Left hindlimb (tissue), 1 donor: ENCODE data around the gene IQCB1.
"Not testable (repeated sequence)": the region's sequence is repeated elsewhere in the genome, so short reads cannot be mapped to it uniquely, and the experiment has no call there.

ENCODE experiments used
- DNase-seq: peaks from one replicate; pipeline ENCODE4 v3.0.0-alpha.2; 2018

IQCB1 gene, protein sequence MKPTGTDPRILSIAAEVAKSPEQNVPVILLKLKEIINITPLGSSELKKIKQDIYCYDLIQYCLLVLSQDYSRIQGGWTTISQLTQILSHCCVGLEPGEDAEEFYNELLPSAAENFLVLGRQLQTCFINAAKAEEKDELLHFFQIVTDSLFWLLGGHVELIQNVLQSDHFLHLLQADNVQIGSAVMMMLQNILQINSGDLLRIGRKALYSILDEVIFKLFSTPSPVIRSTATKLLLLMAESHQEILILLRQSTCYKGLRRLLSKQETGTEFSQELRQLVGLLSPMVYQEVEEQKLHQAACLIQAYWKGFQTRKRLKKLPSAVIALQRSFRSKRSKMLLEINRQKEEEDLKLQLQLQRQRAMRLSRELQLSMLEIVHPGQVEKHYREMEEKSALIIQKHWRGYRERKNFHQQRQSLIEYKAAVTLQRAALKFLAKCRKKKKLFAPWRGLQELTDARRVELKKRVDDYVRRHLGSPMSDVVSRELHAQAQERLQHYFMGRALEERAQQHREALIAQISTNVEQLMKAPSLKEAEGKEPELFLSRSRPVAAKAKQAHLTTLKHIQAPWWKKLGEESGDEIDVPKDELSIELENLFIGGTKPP

DNA sequence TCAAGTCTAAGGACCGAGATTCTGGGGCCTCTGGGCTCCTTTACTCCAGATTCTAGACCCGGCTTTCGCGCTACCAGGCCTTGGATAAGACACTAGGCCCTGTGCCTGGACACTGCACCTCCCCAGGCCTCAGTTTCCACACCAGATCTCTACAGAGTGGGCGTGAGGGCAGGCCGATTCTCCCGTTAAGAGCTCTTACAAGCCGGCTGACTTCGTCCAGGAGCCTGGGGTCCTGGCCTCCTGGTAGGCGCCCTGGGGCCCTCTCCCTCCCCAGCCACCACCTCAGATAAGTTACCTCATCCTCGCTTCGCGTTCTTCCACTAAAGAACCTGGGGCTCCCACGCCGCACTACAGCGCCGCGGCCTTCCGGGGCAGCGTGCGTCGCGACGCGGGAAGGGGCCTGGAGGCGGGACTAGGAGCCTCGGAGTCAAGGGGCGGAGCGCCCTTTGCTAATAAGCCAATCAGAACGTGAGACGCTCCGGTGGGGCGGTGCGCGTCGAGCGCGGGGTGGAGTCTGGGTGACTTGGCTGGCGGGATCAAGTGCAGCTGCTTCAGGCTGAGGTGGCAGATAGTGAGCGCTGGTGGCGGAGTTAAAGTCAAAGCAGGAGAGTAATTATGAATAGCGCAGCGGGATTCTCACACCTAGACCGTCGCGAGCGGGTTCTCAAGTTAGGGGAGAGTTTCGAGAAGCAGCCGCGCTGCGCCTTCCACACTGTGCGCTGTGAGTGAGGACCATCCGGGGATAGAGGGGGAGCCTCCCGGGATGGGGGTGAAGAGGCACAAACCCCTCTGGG, at the start of gene IQCB1, which contains the start of gene EAF2:
Gene IQCB1, minus strand, starts transcription at position 390 of the 794 bp plus-strand sequence. CDS start 6,100 bp downstream, outside the sequence.
Gene EAF2, plus strand, starts transcription at position 539 of the 794 bp plus-strand sequence. Its CDS starts 77 bp downstream, at position 616.
- DNase-seq, result peak; percentile 97

DNA sequence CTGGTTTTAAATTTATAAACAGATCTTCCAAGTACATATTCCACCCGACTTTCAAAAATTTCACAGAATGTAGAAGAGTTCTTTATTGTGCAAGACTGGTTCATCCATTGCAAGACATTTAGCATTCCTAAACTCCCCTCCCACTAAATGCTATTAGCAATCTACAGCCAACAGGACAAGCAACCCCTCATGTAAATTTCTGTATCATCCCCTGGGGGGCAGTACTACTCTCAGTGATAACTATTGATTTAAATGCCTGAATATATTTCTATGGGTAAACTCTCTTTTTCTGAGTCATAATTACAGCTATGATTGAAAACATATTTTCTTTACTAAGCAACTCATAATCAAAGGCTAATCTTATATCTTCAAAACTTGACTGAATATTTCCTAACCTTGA, 48.6 kb upstream of the IQCB1 start:
- no peak for DNase-seq

DNA sequence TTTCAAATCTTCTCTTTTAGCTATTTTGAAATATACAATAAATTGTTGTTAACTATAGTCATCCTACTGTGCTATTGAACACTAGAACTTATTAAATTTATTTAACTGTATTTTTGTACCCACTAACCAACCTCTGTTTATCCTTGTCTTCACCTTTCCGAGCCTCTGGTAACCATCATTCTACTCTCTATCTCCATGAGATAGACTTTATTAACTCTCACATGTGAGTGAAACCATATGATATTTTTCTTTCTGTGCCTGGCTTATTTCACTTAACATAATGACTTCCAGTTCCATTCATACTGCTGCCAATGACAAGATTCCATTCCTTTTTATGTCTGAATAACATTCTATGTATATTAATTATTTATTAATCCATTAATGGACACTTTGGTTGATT, 43.6 kb upstream of the IQCB1 start:
- no peak for DNase-seq

DNA sequence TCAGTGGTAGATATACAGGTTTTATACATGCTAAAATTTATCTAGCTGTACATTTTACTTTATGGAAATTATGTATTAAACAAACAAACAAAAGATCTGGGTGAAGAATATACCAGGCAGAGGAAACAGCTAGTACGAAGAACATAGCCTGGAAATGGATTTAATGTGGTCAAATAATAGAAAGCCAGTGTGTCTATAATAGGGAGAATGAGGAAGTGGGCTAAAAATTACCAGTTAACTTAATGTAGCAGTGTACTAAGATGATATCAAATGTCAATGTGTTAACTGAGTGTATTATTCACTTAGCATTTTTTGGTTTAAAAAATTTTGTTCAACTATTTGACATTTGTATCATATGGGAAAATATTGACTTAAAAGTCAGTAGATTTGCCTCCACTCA, 36.6 kb upstream of the IQCB1 start:
- DNase-seq, result no peak

DNA sequence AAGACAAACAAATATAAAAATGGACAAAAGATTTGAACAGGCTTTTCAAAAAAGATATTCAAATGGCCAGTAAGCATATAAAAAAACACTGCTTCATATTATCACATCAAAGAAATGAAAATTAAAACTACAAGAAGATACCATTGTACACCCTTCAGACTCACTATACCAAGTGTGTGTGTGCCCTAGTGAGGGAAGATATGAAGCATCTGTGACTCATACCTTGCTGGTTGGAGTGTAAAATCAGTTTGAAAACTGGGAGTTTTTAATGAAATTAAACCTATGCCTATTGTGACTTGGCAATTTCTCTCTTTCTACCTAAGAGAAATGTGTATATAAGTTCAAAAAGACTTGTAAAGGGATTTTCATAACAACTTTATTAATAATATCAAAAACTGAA, 35.9 kb upstream of the IQCB1 start:
- no peak for DNase-seq

DNA sequence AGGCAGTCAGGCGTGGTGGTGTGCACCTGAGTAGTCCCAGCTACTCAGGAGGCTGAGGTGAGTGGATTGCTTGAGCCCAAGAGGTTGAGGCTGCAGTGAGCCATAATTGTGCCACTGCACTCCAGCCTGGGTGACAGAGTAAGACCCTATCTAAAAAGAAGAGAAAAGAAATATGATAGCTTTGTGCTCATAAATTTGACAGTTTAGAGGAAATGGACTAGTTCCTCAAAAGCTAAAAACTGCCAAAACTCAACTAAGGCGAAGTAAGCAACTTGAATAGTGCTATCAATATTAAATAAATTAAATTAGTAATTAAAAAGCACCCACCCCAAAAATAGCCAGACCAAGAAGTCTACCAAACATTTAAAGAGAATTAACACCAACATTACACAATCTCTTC, 34.9 kb upstream of the IQCB1 start:
- no peak for DNase-seq

DNA sequence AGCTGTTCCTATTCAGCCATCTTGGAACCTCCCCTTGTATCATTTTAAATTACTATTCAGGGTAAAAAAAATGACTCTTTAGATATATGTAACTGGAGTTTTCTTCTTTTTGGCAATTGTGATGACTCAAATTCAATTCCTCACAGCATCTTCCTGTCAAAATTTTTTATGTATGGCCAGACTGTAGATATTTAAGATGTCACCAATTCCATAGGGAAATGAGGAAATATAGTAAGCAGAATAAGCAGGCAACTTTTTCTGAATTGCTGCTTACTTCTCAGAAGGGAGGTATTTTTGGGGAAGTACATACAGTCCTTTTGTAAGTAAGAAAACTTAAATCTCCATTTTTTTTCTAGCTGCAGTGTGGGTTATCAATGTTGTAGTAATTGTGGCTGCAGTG, 28.9 kb upstream of the IQCB1 start:
- DNase-seq, result no peak

DNA sequence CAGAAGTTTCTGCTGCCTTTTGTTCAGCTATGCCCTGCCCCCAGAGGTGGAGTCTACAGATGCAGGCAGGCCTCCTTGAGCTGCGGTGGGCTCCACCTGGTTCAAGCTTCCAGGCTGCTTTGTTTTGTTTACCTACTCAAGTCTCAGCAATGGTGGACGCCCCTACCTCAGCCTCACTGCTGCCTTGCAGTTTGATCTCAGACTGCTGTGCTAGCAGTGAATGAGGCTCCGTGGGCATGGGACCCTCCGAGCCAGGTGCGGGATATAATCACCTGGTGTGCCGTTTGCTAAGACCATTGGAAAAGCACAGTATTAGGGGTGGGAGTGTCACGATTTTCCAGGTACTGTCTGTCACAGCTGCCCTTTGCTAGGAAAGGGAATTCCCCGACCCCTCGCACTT, 28.4 kb upstream of the IQCB1 start:
- DNase-seq, result not testable (repeated sequence)

DNA sequence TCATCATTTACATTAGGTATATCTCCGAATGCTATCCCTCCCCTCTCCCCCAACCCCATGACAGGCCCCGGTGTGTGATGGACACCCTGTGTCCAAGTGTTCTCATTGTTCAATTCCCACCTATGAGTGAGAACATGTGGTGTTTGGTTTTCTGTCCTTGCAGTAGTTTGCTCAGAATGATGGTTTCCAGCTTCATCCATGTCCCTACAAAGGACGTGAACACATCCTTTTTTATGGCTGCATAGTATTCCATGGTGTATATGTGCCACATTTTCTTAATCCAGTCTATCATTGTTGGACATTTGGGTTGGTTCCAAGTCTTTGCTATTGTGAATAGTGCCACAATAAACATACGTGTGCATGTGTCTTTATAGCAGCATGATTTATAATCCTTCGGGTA, 22.9 kb upstream of the IQCB1 start:
- DNase-seq, result not testable (repeated sequence)

DNA sequence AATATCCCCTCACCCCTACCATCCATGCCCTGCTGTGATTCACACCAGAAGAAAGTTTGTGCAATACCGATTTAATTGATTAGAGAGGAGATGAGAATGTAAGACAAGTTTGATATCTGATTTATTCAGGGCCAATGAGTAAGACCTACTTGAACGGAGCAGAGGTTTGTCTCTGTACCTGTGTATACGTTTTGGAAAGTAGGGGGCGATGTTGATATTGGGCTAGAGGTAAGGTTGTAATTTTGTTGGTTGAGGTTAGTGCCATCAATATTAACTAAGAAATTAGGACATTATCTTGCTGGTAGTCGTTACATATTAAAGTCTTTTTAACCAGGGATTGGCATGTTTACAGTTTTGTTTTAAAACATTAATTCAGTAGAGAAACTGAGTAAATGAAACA, 20.7 kb upstream of the IQCB1 start:
- DNase-seq, result no peak

DNA sequence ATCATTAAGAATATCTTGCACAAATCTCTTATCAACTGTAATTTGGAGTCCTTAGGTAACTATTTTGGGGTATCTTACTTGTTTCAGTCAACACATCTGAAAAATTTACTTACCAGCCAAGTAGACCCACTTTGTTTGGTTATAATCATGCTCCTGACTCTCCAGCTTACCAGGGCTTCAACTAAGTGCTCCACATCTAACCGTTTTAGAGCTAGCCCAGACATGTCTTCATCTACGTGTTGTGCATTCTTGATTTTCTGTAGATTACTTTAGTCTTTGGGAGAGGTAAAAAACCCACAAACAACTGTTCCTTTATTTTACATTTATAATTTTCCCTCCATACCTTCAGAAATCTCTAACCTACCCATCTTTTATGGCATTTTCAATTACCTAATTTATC, 17.4 kb upstream of the IQCB1 start:
- no peak for DNase-seq

DNA sequence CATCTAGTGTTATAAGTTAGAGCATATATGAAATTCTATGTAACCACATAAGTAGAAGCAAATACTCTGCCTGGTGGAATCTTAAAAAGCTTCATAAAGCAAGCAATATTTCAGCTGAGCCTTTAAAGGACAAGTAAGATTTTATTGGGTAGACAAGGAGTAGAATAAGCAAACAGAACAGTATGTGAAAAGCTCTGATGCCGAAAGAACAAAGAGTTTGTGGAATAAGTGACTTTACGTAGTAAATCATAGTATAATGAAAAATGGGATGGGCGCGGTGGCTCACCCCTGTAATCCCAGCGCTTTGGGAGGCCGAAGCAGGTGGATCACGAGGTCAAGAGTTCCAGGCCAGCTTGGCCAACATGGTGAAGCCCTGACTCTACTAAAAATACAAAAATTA, 10.0 kb upstream of the IQCB1 start:
- no peak for DNase-seq

DNA sequence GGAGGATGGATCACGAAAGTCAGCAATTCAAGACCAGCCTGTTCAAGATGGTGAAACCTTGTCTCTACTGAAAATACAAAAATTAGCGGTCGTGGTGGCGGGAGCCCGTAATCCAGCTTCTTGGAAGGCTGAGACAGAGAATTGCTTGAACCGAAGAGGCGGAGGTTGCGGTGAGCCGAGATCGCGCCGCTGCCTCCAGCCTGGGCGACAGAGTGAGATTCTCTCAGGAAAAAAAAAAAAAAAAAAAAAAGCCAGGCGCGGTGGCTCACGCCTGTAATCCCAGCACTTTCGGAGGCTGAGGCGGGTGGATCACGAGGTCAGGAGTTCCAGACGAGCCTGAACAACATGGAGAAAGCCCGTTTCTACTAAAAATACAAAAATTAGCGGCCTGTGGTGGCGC, 5.1 kb upstream of the IQCB1 start:
- no peak for DNase-seq

DNA sequence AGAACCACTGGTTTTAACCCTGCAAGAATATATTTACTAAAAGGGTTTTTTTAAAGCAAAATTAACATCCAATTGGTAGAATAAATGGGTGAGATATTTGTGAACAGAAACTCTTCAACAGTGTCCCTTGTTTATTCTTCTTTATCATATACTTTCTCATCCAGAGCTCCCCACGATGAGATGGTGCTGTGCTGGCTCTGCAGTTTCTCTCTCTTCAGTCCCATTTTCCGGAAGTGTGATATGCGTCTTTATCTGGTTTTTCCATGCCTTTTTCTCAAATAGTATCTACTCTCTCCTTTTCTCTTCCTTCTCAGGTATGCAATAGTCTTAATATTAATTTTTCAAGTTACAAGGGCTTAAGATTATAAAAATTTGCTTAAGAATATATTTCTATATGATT, 1.6 kb upstream of the IQCB1 start:
- no peak for DNase-seq

DNA sequence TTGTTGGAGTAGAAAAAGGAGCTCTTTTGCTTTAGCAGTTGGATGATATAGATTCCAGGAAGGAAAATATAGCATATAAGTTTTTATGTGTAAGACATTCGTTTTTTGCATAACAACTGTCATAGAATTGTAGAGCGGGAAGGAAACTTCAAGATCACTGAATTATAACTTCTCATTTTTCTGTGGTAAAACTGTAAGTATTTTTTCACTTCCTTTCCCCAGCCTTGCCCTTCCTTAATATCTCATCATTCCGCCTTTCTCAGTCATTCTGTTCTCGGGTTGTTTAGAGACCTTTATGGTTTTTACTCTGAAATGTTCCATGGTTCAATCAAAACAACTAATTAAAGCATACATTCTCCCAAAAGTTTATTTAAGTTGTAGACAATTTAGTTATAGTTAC, 1.2 kb upstream of the IQCB1 start:
- DNase-seq, result no peak

DNA sequence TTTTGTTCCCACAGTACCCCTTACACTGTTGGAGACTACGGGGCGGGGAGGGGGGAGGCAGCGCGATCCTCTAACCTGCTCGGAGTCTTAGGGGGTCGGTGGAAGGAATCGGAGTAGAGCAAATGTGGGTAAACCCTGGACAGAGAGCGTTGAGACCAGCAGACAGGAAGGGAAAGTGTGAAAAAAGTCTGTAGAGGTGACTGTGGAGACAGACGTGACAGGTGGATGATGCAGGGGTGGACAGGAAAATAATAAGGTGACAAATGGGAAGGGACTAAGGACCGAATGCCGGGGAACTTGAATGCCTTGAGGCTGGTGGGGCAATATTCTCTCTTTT, 573 bp upstream of the IQCB1 start:
- DNase-seq, result no peak

DNA sequence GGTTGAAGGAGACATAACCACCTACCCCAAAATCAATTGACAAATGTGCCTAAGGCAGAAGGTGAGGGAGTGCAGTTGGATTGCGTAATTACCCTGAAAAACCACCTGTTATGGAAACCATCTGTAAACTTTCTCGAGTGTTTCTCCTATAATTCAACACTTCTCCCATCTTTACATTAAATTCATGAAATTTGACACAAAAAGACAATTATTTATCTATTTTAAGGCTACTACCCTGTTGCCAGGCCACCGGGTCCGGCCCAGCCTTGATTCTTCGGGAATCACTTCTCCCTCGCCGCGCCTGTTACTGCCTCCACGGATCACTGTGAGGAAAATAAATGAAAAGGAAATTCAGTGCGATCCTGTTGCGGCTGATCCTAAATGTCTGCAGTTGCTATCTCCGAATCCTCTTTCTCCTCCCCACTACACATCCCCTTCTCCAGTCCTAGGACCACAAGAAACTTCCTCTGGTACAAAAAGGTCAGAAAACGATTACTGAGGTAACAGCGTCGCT, 646 bp downstream of the IQCB1 start:
- no peak for DNase-seq

DNA sequence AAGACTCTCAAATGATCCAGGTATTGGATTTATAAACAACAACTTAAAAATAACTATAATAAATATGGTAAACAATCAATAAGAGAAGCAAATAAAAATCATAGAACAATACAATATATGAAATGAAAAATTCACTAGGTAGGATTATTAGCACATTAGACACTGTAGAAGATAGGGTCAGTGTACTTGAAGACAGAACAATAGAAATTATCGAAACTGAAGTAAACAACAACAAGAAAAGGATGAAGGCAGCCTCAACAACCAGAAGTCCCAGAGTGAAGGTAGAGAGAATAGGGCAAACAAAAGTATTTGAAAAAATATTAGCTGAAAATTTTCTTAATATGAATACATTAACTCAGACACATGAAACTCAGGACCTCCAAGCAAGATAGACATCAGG, 11.9 kb downstream of the IQCB1 start:
- no peak for DNase-seq

DNA sequence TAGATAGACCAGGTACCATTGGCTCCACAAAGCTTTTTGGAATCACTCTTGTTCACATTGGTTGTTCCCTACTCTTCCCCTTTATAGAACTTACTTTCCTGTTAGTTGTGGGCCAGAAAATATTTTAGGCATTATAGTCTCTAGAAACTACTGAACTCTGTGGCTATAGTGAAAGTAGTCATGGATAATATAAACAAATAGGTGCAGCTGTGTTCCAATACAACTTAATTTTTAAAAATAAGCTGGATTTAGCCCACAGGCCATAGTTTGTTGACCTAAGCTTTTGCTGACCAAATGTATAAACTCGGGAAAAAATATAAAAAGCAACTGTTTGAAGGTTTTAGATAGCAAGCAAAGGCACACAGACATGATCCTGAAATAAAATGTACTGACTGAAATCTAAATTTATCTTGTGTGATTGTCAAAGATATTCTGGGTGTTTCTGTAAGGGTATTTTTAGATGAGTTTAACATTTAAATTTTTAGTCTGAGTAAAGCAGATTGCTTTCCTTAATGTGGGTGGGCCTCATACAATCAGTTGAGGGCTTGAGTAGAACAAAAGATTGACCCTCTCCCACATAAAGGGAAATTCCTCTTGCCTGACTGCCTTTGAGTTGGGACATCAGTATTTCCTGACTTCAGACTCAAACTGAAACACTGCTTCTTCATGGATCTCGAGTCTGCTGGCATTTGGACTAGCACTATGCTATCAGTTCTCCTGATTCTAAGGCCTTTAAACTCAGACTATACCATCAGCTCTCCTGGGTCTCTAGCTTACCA, 13.2 kb downstream of the IQCB1 start:
- DNase-seq, result no peak

DNA sequence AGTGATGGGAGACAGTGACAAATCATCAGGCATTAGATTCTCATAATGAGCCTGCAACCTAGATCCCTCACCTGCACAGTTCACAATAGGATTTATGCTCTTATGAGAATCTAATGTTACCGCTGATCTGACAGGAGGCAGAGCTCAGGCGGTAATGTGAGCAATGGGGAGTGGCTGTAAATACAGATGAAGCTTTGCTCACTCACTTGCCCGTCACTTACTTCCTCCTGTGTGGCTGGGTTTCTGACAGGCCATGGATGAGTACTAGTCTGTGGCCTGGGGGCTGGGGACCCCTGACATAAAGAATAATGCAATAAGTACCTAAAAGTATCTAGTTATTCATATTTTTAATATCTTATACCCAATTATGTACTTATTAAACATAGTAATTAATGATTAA, 15.6 kb downstream of the IQCB1 start:
- no peak for DNase-seq

DNA sequence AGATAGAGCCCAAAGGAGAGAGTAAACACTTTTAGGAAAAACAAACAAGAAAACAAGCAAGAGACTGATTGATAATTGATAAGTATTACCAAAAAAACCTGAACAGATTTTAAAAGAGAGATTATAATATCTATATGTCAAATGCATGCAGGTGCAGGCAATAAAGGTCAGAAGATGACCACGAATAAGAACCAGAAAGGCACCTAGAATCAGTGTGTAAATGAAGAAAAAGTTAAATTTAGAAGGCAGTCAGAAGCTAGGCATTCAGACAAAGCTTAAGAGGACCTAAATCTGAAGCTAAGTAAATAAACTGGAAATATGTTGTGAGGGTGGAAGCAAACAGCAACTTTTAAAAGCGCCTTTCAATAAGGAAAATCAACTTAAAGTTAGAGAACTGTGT, 16.3 kb downstream of the IQCB1 start:
- DNase-seq, result no peak

DNA sequence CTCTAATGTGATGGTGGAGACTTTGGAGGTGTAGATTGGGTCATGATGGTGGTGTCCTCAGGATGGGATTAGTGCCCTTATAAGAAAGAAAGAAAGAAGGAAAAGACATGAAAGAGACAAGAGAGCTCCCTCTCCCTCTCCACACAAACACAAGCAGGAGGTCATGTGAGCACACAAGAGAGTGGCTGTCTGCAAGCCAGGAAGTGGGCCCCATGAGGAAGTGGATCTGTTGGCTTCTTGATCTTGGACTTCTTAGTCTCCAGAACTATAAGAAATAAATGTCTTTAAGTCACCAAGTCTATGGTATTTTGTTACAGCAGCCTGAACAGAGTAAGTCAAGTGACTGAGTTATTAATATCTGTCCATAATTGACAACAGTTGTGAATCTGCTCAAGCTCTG, 17.1 kb downstream of the IQCB1 start:
- DNase-seq, result no peak

DNA sequence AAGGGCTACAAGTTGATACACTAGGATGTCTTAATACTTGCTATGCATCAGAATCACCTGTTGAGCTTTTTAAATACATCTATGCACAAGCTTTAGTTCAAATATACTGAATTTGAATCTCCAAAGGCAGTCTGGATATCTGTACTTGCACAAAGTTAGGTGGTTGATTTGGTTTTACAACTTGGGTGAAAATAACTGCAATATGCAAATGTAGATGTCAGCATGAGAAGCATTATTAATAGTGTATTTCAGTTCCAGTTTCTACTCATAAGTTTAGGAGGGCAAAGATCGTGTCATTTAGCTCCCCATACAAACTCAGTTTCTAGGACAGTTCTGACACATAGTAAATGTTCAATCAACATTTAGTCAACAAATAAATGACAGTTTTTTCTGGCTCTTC, 25.6 kb downstream of the IQCB1 start:
- DNase-seq, result no peak
